H9 (cell line): ENCODE data around the gene PIEZO2. TPM values are rescaled to one million over a fixed set of nuclear protein-coding genes. Genes with fewer than 3 reads are reported as not detected.

Experiments
- DNase-seq: peaks from one replicate; pipeline ENCODE4 v3.0.0-alpha.2; 2017
- H2AFZ ChIP-seq: one replicate; pipeline ENCODE4 v1.6.1; 2013; ENCODE audit warnings: mild to moderate bottlenecking, low read length, control low read depth, moderate library complexity
- H2AK5ac ChIP-seq: 2 replicates; pipeline ENCODE4 v1.6.1; 2013; ENCODE audit warnings: low read length, control low read depth, mixed read lengths; ENCODE audit not compliant: insufficient read length
- H2BK120ac ChIP-seq: one replicate; pipeline ENCODE4 v1.6.1; 2013; ENCODE audit warnings: low read depth, mild to moderate bottlenecking, low read length, control low read depth, inconsistent platforms; ENCODE audit not compliant: poor library complexity, severe bottlenecking
- H2BK12ac ChIP-seq: 2 replicates; pipeline ENCODE4 v1.6.1; 2013; ENCODE audit warnings: low read length, control low read depth, mixed read lengths, low read depth; ENCODE audit not compliant: insufficient read length
- H2BK15ac ChIP-seq: 2 replicates; pipeline ENCODE4 v1.6.1; 2013; ENCODE audit warnings: low read depth, low read length, control low read depth
- H2BK20ac ChIP-seq: one replicate; pipeline ENCODE4 v1.6.1; 2013; ENCODE audit warnings: low read depth, mild to moderate bottlenecking, low read length, control low read depth, inconsistent platforms; ENCODE audit not compliant: poor library complexity, severe bottlenecking
- H2BK5ac ChIP-seq: 2 replicates; pipeline ENCODE4 v1.6.1; 2013; ENCODE audit warnings: low read length, control low read depth, mixed read lengths; ENCODE audit not compliant: insufficient read length
- H3K14ac ChIP-seq: 2 replicates; pipeline ENCODE4 v1.6.1; 2013; ENCODE audit warnings: low read length, control low read depth; ENCODE audit not compliant: insufficient read depth
- H3K18ac ChIP-seq: 2 replicates; pipeline ENCODE4 v1.6.1; 2013; ENCODE audit warnings: low read depth, mild to moderate bottlenecking, mixed read lengths, low read length, control low read depth; ENCODE audit not compliant: insufficient read length
- H3K23ac ChIP-seq: 2 replicates; pipeline ENCODE4 v1.6.1; 2013; ENCODE audit warnings: low read length, control low read depth, mixed read lengths, low read depth; ENCODE audit not compliant: insufficient read length
- H3K23me2 ChIP-seq: 2 replicates; pipeline ENCODE4 v1.6.1; 2013; ENCODE audit warnings: low read depth, mild to moderate bottlenecking, mixed read lengths, low read length, control low read depth; ENCODE audit not compliant: insufficient read length, poor library complexity, severe bottlenecking
- H3K27ac ChIP-seq: 2 replicates; pipeline ENCODE4 v1.5.1; 2013; ENCODE audit warnings: low read length, control low read depth, mixed read lengths, low read depth; ENCODE audit not compliant: insufficient read length
- H3K27me3 ChIP-seq: 2 replicates; pipeline ENCODE4 v1.6.1; 2013; ENCODE audit warnings: low read length, control low read depth, inconsistent platforms; ENCODE audit not compliant: insufficient read depth
- H3K4ac ChIP-seq: 2 replicates; pipeline ENCODE4 v1.6.1; 2013; ENCODE audit warnings: low read depth, mild to moderate bottlenecking, control low read depth, inconsistent platforms, low read length, moderate library complexity
- H3K4me1 ChIP-seq: 2 replicates; pipeline ENCODE4 v1.6.1; 2013; ENCODE audit warnings: low read length, control low read depth, inconsistent platforms; ENCODE audit not compliant: insufficient read depth
- H3K4me2 ChIP-seq: 2 replicates; pipeline ENCODE4 v1.6.1; 2013; ENCODE audit warnings: low read length, control low read depth, mixed read lengths; ENCODE audit not compliant: insufficient read length, insufficient read depth
- H3K56ac ChIP-seq: 2 replicates; pipeline ENCODE4 v1.6.1; 2013; ENCODE audit warnings: low read depth, mild to moderate bottlenecking, mixed read lengths, low read length, control low read depth; ENCODE audit not compliant: insufficient read length
- H3K79me1 ChIP-seq: 2 replicates; pipeline ENCODE4 v1.6.1; 2013; ENCODE audit warnings: low read depth, mild to moderate bottlenecking, moderate library complexity, low read length, control low read depth, inconsistent platforms; ENCODE audit not compliant: insufficient read depth, poor library complexity, severe bottlenecking
- H3K79me2 ChIP-seq: 2 replicates; pipeline ENCODE4 v1.6.1; 2013; ENCODE audit warnings: low read length, control low read depth, inconsistent platforms; ENCODE audit not compliant: insufficient read depth
- H3K9ac ChIP-seq: 2 replicates; pipeline ENCODE4 v1.6.1; 2013; ENCODE audit warnings: low read length, control low read depth, mixed read lengths; ENCODE audit not compliant: insufficient read length; ENCODE audit errors: extremely low read depth
- H3K9me3 ChIP-seq: one replicate; pipeline ENCODE4 v1.6.1; 2013; ENCODE audit warnings: low read depth, low read length, inconsistent platforms; ENCODE audit not compliant: control insufficient read depth
- H3T11ph ChIP-seq: one replicate; pipeline ENCODE4 v1.6.1; 2013; ENCODE audit warnings: mild to moderate bottlenecking, low read length, control low read depth, inconsistent platforms
- H4K20me1 ChIP-seq: one replicate; pipeline ENCODE4 v1.6.1; 2013; ENCODE audit not compliant: control insufficient read depth, insufficient read length, insufficient read depth
- H4K5ac ChIP-seq: 2 replicates; pipeline ENCODE4 v1.6.1; 2013; ENCODE audit warnings: low read depth, mild to moderate bottlenecking, mixed read lengths, low read length, control low read depth; ENCODE audit not compliant: insufficient read length
- H4K8ac ChIP-seq: replicated peaks from 2 replicates; pipeline ENCODE4 v1.6.1; 2013; ENCODE audit warnings: low read length, control low read depth, mixed read lengths, low read depth; ENCODE audit not compliant: insufficient read length
- H4K91ac ChIP-seq: 2 replicates; pipeline ENCODE4 v1.6.1; 2013; ENCODE audit warnings: low read depth, mild to moderate bottlenecking, moderate library complexity, mixed read lengths, low read length, control low read depth; ENCODE audit not compliant: insufficient read length
- H3K27ac Mint-ChIP-seq, 3 experiments: 2 replicates in 2 of 3; 3 replicates in 1 of 3; pipeline ENCODE4 v1.8.0; 2020 to 2021; ENCODE audit warnings: mixed read lengths in 3 of 3, mild to moderate bottlenecking in 1 of 3, moderate library complexity in 1 of 3
- H3K27me3 Mint-ChIP-seq: 2 replicates; pipeline ENCODE4 v1.8.0; 2021; ENCODE audit warnings: low read depth, mild to moderate bottlenecking, moderate library complexity, mixed read lengths
- H3K36me3 Mint-ChIP-seq, 3 experiments: 2 replicates in 2 of 3; 3 replicates in 1 of 3; pipeline ENCODE4 v1.8.0; 2020 to 2021; ENCODE audit warnings: low read depth in 3 of 3, mixed read lengths in 3 of 3; ENCODE audit not compliant: insufficient read depth in 1 of 3
- H3K4me1 Mint-ChIP-seq, 2 experiments: 2 replicates each; pipeline ENCODE4 v1.8.0; 2020; ENCODE audit warnings: mixed read lengths in 2 of 2
- H3K4me3 Mint-ChIP-seq, 2 experiments: 2 replicates in 1 of 2; 3 replicates in 1 of 2; pipeline ENCODE4 v1.8.0; 2020 to 2021; ENCODE audit warnings: mild to moderate bottlenecking in 2 of 2, mixed read lengths in 2 of 2, moderate library complexity in 1 of 2
- H3K9me3 Mint-ChIP-seq, 2 experiments: 2 replicates in 1 of 2; 3 replicates in 1 of 2; pipeline ENCODE4 v1.8.0; 2020; ENCODE audit warnings: mild to moderate bottlenecking in 2 of 2, mixed read lengths in 2 of 2, moderate library complexity in 1 of 2
- WGBS: extraction: QIAGEN DNeasy Blood & Tissue Kit; methylation state at CpG from one replicate; pipeline ENCODE4 v1.1.7; 2013; ENCODE audit warnings: missing lambda C conversion rate, low lambda C conversion rate, mixed read lengths; ENCODE audit not compliant: insufficient read length; ENCODE audit errors: extremely low coverage; 5-methylcytosine and 5-hydroxymethylcytosine counted together
- total RNA-seq: library from RNA; stranded (reverse); gene quantifications from 2 replicates; pipeline ENCODE4 v1.2.1, GENCODE V29; 2021
- TF ChIP-seq, protein P1 (sequence below): fragments of 200-600 bp; sonication (generic); conservative IDR thresholded peaks from 3 replicates; pipeline ENCODE4 v1.8.0; 2021; ENCODE audit warnings: antibody characterized with exemption, mild to moderate bottlenecking

Gene PIEZO2
- total RNA-seq, 1 experiment from 2014 or later, result 3.9 TPM

DNA sequence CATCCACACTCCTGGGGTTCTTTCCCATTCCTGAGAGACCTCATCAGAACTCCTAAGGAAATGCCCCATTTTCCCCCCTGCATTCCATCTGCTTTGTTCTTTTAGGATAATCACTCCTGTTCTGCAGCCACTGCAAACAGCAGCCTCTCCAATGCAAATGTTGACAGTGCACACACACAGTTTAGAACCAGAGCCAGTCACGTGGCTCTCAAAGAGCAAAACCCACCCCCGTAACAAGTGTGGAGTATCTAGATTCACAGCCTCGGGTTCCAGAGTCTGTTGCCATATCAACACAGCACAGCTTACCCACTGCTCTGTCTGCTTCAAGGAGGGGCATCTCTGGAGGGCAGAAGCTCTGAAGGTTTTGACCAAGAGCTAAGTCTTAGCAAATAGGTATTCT lies 443.6 kb downstream of the PIEZO2 start:
- no peak overlapping the region for H3K27ac ChIP-seq
- H4K8ac ChIP-seq, result no peak overlapping the region
- no peaks in the 10 kb centered on the region; the same call in 1 of the 2 replicates for H3K4me1 ChIP-seq
- no peak overlapping the region for H2BK20ac ChIP-seq
- H4K20me1 ChIP-seq, result no peaks in the 10 kb centered on the region
- Mint-ChIP-seq H3K4me1 (peaks cover 16 to 20% of the 10 kb centered on the region in 2 experiments), H3K4me3 (no peak overlapping the region), H3K36me3 (no peaks in the 10 kb centered on the region; a peak in 2 of 7 replicates), H3K27me3 (no peaks in the 10 kb centered on the region; the same call in 1 of the 2 replicates), H3K27ac (peak overlapping the region in 1 of 3 experiments; percentile 84; a peak in 1 of 7 replicates), H3K9me3 (no peaks in the 10 kb centered on the region)
- H2BK120ac ChIP-seq, result no peak overlapping the region
- H3K18ac ChIP-seq, result no peak overlapping the region
- H3K9me3 ChIP-seq, result no peaks in the 10 kb centered on the region
- H4K5ac ChIP-seq, result no peak overlapping the region
- no peak overlapping the region for H2BK15ac ChIP-seq
- no peak overlapping the region for H2BK5ac ChIP-seq
- no peaks in the 10 kb centered on the region for H3K79me1 ChIP-seq
- no peak overlapping the region for H3K4ac ChIP-seq
- TF ChIP-seq, protein P1, sequence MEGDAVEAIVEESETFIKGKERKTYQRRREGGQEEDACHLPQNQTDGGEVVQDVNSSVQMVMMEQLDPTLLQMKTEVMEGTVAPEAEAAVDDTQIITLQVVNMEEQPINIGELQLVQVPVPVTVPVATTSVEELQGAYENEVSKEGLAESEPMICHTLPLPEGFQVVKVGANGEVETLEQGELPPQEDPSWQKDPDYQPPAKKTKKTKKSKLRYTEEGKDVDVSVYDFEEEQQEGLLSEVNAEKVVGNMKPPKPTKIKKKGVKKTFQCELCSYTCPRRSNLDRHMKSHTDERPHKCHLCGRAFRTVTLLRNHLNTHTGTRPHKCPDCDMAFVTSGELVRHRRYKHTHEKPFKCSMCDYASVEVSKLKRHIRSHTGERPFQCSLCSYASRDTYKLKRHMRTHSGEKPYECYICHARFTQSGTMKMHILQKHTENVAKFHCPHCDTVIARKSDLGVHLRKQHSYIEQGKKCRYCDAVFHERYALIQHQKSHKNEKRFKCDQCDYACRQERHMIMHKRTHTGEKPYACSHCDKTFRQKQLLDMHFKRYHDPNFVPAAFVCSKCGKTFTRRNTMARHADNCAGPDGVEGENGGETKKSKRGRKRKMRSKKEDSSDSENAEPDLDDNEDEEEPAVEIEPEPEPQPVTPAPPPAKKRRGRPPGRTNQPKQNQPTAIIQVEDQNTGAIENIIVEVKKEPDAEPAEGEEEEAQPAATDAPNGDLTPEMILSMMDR, result no peak
- H2AFZ ChIP-seq, result no peak overlapping the region
- no peak overlapping the region for H4K91ac ChIP-seq
- H2BK12ac ChIP-seq, result no peak overlapping the region
- no peak overlapping the region for H3K23ac ChIP-seq
- DNase-seq, result no peak
- no peak overlapping the region for H3K14ac ChIP-seq
- H2AK5ac ChIP-seq, result no peak overlapping the region
- no peak overlapping the region for H3K9ac ChIP-seq
- no CpG with 5 or more reads among the region's 3 CpGs for WGBS
- H3T11ph ChIP-seq, result no peak overlapping the region
- H3K4me2 ChIP-seq, result no peak overlapping the region
- no peak overlapping the region for H3K56ac ChIP-seq
- no peaks in the 10 kb centered on the region for H3K23me2 ChIP-seq
- H3K27me3 ChIP-seq, result no peaks in the 10 kb centered on the region
- no peaks in the 10 kb centered on the region for H3K79me2 ChIP-seq
